ENCODE data around the gene ORC4.

The ORC4 gene

DNA sequence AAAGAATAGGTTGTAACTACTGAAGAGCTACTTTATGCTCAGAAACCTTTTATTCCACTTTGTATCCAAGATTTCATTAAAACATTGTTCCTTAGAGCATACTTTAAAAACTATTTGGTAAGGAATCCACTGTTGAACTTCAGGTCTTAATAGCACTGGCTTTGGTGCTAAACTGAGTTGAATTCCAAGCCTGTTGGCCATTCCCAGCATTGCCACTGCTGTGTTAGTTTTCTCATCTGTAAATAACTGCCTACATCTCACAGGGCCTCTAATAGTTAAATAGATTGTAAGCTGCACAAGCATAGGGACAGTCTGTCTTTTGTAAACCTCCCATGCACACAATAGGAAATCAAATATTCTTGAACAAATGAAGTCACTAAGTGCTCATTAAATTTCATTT, 86.6 kb downstream of the ORC4 start:
- DNase-seq (ENCODE audit: low spot score), result no peak

DNA sequence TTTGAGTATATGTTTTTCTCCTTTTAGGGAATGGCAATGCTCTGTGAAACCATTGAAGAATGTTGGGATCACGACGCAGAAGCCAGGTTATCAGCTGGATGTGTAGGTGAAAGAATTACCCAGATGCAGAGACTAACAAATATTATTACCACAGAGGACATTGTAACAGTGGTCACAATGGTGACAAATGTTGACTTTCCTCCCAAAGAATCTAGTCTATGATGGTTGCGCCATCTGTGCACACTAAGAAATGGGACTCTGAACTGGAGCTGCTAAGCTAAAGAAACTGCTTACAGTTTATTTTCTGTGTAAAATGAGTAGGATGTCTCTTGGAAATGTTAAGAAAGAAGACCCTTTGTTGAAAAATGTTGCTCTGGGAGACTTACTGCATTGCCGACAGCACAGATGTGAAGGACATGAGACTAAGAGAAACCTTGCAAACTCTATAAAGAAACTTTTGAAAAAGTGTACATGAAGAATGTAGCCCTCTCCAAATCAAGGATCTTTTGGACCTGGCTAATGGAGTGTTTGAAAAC, 93.4 kb downstream of the ORC4 start:
- no peak for DNase-seq (ENCODE audit: low spot score)

DNA sequence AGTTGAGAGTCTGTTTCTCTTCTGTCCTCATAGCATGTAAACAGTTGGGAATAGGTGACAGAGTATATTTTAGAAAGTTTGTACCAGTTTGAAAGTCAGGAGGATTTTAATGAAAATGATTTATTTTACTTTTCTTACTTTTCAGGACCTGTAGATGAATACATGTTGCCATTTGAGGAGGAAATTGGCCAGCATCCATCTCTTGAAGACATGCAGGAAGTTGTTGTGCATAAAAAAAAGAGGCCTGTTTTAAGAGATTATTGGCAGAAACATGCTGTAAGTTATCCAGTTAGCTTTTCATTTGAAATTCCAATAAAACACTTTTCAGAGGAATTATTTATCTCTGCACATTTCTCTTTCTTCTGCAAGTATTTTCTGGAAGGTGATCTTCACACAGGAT, 94.7 kb downstream of the ORC4 start:
- no peak for DNase-seq (ENCODE audit: low spot score)

DNA sequence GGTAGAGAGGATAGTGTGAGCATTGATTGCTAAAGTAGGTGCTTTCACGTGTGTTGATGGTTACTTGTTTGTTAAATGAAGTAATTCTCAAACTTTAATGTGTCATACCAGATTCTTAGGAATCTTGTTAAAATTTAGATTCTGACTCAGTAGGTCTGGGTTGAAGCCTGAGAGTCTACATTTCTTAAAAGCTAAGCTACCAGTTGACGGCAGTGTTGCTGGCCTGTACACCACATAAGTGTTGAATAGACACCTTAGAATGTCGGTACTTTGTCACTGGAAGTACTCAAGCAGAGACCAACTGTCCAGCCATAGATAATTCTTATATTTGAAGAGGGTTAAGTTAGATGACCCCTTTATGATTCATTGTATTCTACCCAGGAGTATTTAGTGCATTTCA, 95.9 kb downstream of the ORC4 start:
- no peak for DNase-seq (ENCODE audit: low spot score)

DNA sequence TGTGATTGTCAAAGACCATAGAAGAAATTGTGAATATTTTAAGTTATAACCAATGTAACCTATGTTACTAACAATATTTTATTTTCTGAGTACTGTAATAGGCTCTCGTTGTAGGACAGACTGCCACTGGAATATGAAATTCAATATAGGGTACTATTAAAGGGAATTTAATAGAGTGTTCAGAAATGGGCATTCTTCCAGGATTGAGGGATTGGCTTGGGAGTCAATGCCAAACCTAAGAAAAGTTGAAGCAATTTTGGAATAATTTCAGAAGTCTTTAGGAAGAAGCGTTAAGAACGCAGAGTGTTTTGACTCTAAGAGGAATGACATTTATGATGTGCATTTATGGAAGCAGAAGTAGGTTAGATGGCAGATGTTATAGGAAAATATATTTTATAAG, 96.7 kb downstream of the ORC4 start:
- no peak for DNase-seq (ENCODE audit: low spot score)

DNA sequence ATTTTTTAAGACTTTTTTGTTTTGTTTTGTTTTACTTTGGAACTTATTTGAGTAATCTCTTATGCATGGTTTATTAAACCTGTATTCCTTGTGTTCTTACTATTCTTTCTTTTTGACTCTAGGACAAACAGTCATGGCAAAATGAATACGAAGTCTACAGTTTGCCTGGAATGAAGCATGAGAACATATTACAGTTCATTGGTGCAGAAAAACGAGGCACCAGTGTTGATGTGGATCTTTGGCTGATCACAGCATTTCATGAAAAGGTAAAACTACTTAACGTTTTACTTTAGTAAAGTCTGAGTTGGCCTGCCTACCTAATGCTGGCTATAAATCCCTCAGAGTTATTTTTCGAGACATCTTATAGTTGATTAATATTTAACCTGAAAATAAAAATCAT, 103.4 kb downstream of the ORC4 start:
- DNase-seq (ENCODE audit: low spot score), result no peak

DNA sequence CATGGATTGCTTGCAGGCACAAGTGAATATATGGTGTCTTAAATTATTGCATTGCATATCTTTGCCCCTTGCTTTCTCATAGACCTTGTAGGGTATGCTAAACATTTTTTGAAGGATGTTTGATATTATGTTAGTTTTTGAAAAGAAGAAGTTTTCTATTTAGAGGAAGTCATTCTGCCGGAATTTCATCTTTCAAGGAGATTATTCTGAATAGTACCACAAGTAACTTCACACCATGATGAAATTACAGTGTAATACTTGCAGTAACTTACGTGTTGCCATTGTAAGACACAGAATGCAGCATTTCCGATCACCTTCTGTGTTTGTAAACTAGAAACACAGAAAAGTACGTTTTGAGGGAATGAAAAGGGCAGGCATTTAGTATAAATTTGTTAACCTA, 103.8 kb downstream of the ORC4 start:
- no peak for DNase-seq (ENCODE audit: low spot score)

DNA sequence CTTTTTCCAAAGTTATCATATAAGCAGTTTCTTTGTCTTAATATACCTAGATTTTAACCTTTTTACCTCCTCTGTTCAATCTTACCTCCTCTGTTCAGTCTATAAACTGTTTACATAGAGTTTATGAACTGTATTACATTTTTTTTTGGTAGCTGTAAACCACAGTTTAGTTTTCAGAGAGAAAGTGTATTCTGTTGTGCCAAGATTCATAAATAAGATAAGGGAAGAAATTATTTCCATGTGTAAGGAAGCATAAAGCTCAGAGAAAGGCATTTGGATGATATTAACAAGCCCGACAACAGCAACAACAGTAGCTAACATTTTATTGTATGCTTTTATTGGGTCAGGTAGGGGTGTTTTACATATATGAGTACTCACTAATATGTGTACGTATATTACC, 104.5 kb downstream of the ORC4 start:
- DNase-seq (ENCODE audit: low spot score), result no peak

DNA sequence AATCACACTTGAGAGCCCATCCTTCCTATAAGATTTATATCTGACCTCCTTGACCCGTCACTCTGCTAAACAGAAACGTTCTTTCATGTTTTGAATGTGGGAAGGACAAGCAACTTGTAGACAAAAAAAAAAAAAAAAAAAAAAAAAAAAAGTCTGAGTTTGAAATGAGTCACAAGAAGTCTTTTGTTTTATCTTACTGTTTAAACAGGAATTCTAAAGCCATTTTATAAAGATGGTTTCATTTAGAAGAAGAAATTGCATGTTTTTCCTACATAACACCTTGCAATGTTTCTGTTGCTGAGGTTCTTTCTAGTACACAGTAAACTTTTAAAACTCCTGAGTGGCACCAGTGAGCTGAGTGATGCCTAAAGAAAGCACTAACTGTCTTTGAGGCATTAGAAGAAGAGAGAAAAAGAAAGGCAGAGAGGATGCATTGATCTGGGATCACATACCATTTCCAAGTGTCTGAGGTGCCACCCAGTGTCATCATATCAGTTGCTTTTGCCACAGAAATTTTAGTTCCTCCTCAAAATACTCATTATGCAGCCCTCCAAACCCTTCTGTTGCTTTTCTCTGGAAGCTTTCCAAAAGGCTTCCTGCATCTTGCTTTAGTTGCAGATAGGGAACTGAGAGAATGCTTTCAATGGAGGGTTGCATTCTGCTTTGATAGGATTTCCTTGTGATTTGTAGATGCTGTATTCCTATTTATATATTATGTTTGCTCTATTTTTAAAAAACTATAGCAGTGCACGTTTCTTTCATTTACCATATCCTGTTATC, 106.6 kb downstream of the ORC4 start:
- DNase-seq (ENCODE audit: low spot score), result no peak

DNA sequence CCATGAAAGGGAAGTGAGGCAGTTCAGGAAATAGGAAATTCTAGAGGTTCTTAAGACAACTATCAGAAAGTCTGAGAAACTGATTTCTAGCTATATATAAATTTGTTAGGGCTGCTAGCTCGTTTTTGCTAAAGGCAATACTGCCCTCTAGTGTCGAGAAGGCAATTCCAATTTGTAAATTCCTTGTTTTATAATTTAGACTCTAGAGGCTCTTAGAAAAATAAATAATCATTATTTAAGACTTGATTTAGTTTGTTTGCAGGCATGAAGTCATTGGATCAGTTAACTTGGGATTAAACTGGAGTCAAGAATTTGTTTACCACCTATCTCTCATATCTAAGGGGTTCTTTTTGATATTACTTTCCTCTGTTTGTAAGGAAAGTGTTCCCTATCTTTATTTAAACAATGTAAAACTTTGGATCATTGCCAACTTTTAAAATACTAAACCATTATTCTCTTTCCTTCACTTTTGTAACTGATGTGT, 109.5 kb downstream of the ORC4 start:
- peak; percentile 69 for DNase-seq (ENCODE audit: low spot score)

DNA sequence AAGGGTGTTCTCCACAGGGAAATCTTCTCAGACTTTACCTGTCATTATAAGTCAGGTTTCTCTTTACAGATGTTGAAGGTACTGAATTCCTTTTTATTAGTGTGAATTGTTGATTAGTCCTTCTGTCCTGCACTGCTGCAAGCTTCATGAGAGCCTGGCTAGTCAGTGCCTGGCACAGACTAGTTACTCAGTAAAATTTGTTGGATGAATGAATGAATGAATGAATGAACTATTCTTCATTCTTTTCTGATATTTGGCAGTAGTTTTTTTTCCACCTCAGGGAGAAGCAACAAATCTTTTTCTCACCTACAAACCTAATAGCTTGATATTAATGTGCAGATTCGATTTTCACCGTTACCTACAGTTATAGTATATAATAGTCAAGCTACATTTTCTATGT, 111.4 kb downstream of the ORC4 start:
- no peak for DNase-seq (ENCODE audit: low spot score)

DNA sequence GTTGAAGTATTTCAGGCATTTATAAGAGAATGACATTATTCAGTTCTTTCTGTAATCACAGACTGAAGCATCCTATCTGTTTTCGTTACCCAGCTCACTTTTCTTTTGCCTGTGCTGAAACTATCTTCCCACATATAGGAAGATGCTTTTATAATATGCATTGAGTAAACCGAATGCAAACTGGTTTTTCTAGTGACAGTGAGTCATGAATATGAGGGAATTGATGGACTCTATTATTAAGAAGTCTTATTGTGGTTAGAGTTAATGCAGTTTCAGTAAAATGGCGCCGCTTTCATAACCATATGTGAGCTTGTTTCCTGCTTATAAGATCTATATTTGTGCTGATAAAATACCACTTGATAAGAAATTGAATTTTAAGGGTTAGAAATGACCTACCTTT, 116.5 kb downstream of the ORC4 start:
- DNase-seq (ENCODE audit: low spot score), result no peak

DNA sequence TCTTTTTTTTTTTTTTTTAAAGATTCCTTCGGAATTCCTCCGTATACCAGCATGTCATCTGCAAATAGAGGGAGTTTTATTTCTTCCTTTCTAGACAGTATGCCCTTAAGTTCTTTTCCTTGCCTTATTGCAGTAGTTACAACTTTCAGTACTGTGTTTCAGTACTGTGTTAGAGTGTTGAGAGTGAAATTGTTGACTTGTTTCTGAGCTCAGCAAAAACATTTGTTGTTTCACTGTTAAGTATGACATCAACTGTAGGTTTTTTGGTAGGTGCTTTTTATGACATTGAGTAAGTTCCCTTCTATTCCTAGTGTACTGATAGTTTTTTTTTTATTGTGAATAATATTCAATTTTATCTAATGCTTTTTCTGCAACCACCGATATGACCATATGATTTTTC, 131.9 kb downstream of the ORC4 start:
- no peak for DNase-seq (ENCODE audit: low spot score)

DNA sequence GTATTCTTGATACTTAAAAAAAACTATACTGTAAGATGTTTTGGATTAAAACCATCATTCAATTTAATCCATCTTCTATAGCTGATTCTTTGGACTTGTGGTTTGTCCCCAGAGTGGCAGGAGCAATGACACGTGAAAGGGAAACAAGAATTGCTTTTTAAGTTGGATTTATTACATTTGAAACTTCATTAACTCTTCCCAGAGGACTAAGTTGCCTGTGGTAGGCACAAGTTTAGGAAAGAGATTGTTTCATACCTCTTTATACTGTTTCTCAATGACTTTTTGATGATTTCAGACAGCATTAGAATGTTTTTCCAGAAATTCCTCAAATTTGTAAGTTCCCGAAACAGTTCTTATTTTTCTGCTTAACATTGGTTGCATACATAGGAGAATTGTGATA, 134.4 kb downstream of the ORC4 start:
- no peak for DNase-seq (ENCODE audit: low spot score)

DNA sequence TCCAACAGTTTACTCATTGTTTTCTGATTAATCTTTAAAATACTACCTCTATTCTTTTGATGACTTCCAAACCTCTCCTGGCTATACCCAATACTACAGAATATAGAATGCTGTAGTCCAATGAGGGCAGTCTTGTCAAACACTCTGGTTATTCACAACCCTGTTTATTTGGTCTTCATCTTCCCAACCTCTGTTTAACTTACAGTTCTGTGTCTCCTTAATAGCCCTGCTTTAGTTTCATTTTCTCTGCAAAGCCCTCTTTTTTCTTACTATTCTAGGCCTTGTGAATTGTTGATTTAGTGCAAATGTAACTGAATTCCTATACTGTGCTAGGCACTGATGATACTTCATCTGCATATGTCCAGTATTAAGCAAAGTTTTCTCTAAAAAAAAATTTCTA, 135.7 kb downstream of the ORC4 start:
- DNase-seq (ENCODE audit: low spot score), result no peak

DNA sequence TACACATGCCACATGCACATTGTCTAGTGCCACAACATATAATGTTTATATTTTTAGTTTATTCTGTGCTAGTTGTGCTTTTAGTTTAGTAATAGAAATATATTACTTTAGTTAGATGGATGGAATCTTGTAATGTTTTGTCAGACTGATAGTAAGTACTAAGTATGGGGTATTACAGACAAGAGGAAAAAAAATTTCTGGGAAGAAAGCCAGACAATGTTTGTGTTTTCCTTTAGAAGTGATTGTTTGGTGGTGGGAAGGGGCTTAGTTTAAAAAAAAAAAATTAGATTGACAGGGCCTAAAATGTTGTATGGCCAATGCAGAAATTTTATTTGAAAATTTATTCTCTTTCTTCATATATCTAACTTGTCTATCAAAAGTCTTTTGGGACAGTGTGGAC, 137.9 kb downstream of the ORC4 start:
- DNase-seq (ENCODE audit: low spot score), result no peak
